ENCODE measurements around the gene MICAL3. TPM values are rescaled to one million over a fixed set of nuclear protein-coding genes. Genes with fewer than 3 reads are reported as not detected.
"Not testable (repeated sequence)": the region's sequence is repeated elsewhere in the genome, so short reads cannot be mapped to it uniquely, and the experiment has no call there.

The MICAL3 gene, protein sequence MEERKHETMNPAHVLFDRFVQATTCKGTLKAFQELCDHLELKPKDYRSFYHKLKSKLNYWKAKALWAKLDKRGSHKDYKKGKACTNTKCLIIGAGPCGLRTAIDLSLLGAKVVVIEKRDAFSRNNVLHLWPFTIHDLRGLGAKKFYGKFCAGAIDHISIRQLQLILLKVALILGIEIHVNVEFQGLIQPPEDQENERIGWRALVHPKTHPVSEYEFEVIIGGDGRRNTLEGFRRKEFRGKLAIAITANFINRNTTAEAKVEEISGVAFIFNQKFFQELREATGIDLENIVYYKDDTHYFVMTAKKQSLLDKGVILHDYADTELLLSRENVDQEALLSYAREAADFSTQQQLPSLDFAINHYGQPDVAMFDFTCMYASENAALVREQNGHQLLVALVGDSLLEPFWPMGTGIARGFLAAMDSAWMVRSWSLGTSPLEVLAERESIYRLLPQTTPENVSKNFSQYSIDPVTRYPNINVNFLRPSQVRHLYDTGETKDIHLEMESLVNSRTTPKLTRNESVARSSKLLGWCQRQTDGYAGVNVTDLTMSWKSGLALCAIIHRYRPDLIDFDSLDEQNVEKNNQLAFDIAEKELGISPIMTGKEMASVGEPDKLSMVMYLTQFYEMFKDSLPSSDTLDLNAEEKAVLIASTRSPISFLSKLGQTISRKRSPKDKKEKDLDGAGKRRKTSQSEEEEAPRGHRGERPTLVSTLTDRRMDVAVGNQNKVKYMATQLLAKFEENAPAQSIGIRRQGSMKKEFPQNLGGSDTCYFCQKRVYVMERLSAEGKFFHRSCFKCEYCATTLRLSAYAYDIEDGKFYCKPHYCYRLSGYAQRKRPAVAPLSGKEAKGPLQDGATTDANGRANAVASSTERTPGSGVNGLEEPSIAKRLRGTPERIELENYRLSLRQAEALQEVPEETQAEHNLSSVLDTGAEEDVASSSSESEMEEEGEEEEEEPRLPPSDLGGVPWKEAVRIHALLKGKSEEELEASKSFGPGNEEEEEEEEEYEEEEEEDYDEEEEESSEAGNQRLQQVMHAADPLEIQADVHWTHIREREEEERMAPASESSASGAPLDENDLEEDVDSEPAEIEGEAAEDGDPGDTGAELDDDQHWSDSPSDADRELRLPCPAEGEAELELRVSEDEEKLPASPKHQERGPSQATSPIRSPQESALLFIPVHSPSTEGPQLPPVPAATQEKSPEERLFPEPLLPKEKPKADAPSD (N-terminal part only)
- 10 to 100 TPM; 38.6 to 44.1 (median 39.7) TPM for total RNA-seq (2021; fragmentation: NEBNext Ultra II Directional; extraction: Animal tissue kit (Norgen Biotek cat#: 25700))
- long read RNA-seq, partial matches to known transcripts, result 0 of 5 reads
- long read RNA-seq, other reads (novel, unspliced or antisense), result 5 of 5 reads

DNA sequence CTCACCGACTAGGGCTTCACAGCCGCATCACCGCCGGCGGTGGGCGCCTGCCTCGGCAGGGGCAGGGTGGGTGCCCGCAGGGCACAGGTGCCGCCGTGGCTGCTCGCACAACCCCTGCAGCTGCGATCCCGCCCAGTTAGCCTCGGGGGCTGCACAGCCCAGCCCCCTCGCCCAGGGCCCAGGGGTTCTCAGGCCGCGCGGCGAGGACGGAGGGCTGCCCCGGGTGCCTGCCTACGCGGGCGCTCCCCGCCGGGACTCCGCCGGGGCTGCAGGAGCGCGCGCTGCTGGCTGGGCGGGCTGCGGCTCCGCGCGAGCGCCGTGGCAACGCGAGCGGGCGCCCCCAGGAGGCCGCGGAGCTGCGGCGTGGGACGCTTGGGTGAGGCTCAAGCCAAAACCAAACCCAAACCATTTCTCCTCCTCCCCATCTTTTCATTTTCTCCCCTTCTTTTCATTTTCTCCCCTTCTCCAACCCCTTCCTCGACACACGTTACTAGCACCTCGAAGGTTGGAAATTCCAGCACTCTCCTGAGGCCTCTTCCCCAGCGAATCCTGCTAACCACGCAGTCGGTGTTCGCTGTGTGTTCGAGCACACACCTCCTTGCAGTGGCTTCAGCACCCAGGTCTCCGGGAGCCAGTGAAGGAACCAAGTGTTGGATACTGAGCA, at the start of gene MICAL3:
Gene MICAL3 (minus strand): TSS at position 286 of the 664 bp plus-strand sequence. CDS start 117,749 bp downstream, outside the sequence.
- Mint-ChIP-seq H3K27ac (peak within 1 kb of the TSS; percentile 77), H3K36me3 (ENCODE audit: low read depth) (no peaks in the 10 kb centered on the region), H3K9me3 (no peaks in the 10 kb centered on the region), H3K4me3 (peak within 1 kb of the TSS; percentile 97), H3K27me3 (ENCODE audit: insufficient read depth) (peaks cover 3% of the 10 kb centered on the region; the same call in 1 of the 2 replicates), H3K4me1 (ENCODE audit: low read depth) (peaks cover 37% of the 10 kb centered on the region)
- peak; percentile 40 for DNase-seq
- TF ChIP-seq CTCF (IDR thresholded peaks at IDR 0.05), result peak; percentile 73

DNA sequence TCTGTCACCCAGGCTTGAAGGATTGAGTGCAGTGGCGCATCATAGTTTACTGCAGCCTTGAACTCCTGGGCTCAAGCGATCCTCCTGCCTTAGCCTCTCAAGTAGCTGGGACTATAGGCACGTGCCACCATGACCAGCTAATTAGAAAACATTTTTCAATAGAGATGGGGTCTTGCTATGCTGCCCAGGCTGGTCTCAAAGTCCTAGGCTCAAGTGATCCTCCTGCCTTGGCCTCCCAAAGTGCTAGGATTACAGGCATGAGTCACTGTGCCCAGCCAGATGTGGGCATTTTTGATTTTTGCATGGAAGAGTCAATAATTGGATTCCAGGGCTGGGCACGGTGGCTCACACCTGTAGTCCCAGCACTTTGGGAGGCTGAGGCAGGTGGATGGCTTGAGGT, 49.6 kb upstream of the MICAL3 start:
- H3K4me3 Mint-ChIP-seq; H3K27ac Mint-ChIP-seq; DNase-seq; H3K9me3 Mint-ChIP-seq; H3K36me3 Mint-ChIP-seq (ENCODE audit: low read depth); H3K27me3 Mint-ChIP-seq (ENCODE audit: insufficient read depth): not testable (repeated sequence)
- H3K4me1 Mint-ChIP-seq (ENCODE audit: low read depth), result peaks cover 30% of the 10 kb centered on the region

GRCh38 chr22:18073467-18073866, 49.1 kb upstream of the MICAL3 start:
- no peak for DNase-seq
- H3K36me3 Mint-ChIP-seq (ENCODE audit: low read depth), result 0 out of 2 replicates have a peak, but pooled peaks cover 2% of the 10 kb centered on the region
- H3K9me3 Mint-ChIP-seq, result no peaks in the 10 kb centered on the region
- no peak overlapping the region for H3K27ac Mint-ChIP-seq
- peaks cover 30% of the 10 kb centered on the region for H3K4me1 Mint-ChIP-seq (ENCODE audit: low read depth)
- H3K4me3 Mint-ChIP-seq, result no peak overlapping the region
- no peaks in the 10 kb centered on the region; the same call in 1 of the 2 replicates for H3K27me3 Mint-ChIP-seq (ENCODE audit: insufficient read depth)
- no peak for TF ChIP-seq CTCF (IDR thresholded peaks at IDR 0.05)

- no peak overlapping the region for H3K4me3 Mint-ChIP-seq
These were observed 47.6 kb upstream of the MICAL3 start for GRCh38 chr22:18071968-18072310.

DNA sequence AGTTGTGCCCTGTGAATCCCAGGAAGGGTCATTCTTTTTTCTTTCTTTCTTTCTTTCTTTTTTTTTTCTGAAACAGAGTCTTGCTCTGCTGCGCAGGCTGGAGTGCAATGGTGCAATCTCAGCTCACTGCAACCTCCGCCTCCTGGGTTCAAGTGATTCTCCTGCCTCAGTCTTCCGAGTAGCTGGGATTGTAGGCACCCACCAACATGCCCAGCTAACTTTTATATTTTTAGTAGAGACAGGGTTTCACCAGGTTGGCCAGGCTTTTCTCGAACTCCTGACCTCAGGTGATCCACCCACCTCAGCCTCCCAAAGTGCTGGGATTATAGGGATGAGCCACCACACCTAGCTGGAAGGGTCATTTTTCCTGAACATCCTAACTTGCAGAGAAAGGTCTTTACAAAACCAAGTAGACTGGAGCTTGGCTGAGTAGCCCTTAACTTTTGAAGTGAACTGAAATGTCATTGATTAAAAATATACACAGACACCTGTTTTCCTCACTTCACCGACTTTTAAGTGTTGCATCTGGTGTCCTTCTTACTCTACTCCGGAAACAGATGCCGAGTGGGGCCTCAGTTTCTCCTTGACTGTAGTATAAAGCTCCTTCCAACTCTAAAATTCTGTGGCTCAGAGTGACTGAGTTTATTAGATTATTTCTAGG, 47.1 kb upstream of the MICAL3 start:
- not testable (repeated sequence) for H3K27ac Mint-ChIP-seq; DNase-seq; H3K36me3 Mint-ChIP-seq (ENCODE audit: low read depth); H3K4me3 Mint-ChIP-seq; H3K27me3 Mint-ChIP-seq (ENCODE audit: insufficient read depth); H3K9me3 Mint-ChIP-seq
- H3K4me1 Mint-ChIP-seq (ENCODE audit: low read depth), result peaks cover 33% of the 10 kb centered on the region

More at GRCh38 chr22:18071968-18072310, 47.6 kb upstream of the MICAL3 start:
- no peak overlapping the region for H3K27ac Mint-ChIP-seq
- H3K9me3 Mint-ChIP-seq, result no peaks in the 10 kb centered on the region
- H3K4me1 Mint-ChIP-seq (ENCODE audit: low read depth), result peaks cover 36% of the 10 kb centered on the region
- DNase-seq, result no peak
- no peaks in the 10 kb centered on the region for H3K36me3 Mint-ChIP-seq (ENCODE audit: low read depth)
- no peak for TF ChIP-seq CTCF (IDR thresholded peaks at IDR 0.05)
- peaks cover 2% of the 10 kb centered on the region for H3K27me3 Mint-ChIP-seq (ENCODE audit: insufficient read depth)

All from HFFc6 (cell line).